Testis (tissue), 3 donors: Measurements from ENCODE around the gene PTPN7. TPM values are rescaled to one million over a fixed set of nuclear protein-coding genes. Genes with fewer than 3 reads are reported as not detected.
A peak's percentile ranks its signal among the peaks of the same experiment; 100 is the strongest.

Experiments used
- DNase-seq: peaks from one replicate; pipeline ENCODE4 v3.0.0-alpha.2; 2019
- H3K27ac ChIP-seq, 2 donors: fragments of 200-600 bp; sonication (generic); one replicate each; pipeline ENCODE4 v1.5.1; 2019
- H3K27me3 ChIP-seq: fragments of 200-600 bp; sonication (generic); one replicate; pipeline ENCODE4 v1.5.1; 2019
- H3K36me3 ChIP-seq: fragments of 200-600 bp; sonication (generic); one replicate; pipeline ENCODE4 v1.5.1; 2017; ENCODE audit warnings: low read depth; ENCODE audit errors: missing control alignments
- H3K4me1 ChIP-seq: fragments of 200-600 bp; sonication (generic); one replicate; pipeline ENCODE4 v1.5.1; 2019
- H3K4me3 ChIP-seq, 2 donors: fragments of 200-600 bp; sonication (generic); one replicate each; pipeline ENCODE4 v1.5.1; 2017 to 2019
- H3K9me3 ChIP-seq: fragments of 200-600 bp; sonication (generic); one replicate; pipeline ENCODE4 v1.5.1; 2017
- POLR2A ChIP-seq: fragments of 450-650 bp; IDR thresholded peaks from one replicate; pipeline ENCODE4 v1.6.1; 2017; ENCODE audit warnings: antibody characterized with exemption, mild to moderate bottlenecking, moderate library complexity
- WGBS, 2 donors: methylation state at CpG; one replicate each; pipeline ENCODE4 v1.1.5; 2018; 5-methylcytosine and 5-hydroxymethylcytosine counted together
- intact Hi-C: fragments of 100-400 bp; cut with DNase I; formaldehyde crosslinking; loops from one replicate; pipeline ENCODE4 v1.15.1; 2023; ENCODE audit warnings: low total_unique reads
- polyA plus RNA-seq: library from polyadenylated mRNA; stranded (reverse); fragments of 350-450 nt; fragmentation: Illumina TruSeq; extraction: RNeasy Lipid Tissue Mini Kit (QIAGEN cat#74804); gene quantifications from one replicate; pipeline ENCODE4 v1.2.3, GENCODE V29; 2014; ENCODE audit warnings: low read depth, low replicate concordance; ENCODE audit not compliant: insufficient read depth
- total RNA-seq, 2 donors: library from RNA; depleted of rRNA; stranded (reverse); fragments of >200 nt; gene quantifications; one replicate each; pipeline ENCODE4 v1.2.3, GENCODE V29; 2016
- TF ChIP-seq, protein P1 (sequence below), 3 experiments: fragments of 450-650 bp in 2 of 3; fragments of 200-600 bp in 1 of 3; sonication (generic) in 1 of 3; IDR thresholded peaks; one replicate each; pipeline ENCODE4 v1.5.1; 2016 to 2019; ENCODE audit warnings: antibody characterized with exemption in 3 of 3, mild to moderate bottlenecking in 2 of 3, moderate library complexity in 1 of 3

The PTPN7 gene
- total and polyA plus RNA-seq, 3 donors from 2014 or later: 43.0 to 119 (median 84.1) TPM

GRCh38 chr1:202162047-202162417 is 1.6 kb upstream of the PTPN7 start:
- no peaks in the 10 kb centered on the region for H3K36me3 ChIP-seq
- H3K4me1 ChIP-seq: peaks cover 89% of the 10 kb centered on the region
- 60 to 62% methylated on average over 2 to 4 of the region's 4 CpGs for WGBS, 2 donors
- intact Hi-C loops: no loop called here
- H3K9me3 ChIP-seq: no peaks in the 10 kb centered on the region
- TF ChIP-seq, protein P1, sequence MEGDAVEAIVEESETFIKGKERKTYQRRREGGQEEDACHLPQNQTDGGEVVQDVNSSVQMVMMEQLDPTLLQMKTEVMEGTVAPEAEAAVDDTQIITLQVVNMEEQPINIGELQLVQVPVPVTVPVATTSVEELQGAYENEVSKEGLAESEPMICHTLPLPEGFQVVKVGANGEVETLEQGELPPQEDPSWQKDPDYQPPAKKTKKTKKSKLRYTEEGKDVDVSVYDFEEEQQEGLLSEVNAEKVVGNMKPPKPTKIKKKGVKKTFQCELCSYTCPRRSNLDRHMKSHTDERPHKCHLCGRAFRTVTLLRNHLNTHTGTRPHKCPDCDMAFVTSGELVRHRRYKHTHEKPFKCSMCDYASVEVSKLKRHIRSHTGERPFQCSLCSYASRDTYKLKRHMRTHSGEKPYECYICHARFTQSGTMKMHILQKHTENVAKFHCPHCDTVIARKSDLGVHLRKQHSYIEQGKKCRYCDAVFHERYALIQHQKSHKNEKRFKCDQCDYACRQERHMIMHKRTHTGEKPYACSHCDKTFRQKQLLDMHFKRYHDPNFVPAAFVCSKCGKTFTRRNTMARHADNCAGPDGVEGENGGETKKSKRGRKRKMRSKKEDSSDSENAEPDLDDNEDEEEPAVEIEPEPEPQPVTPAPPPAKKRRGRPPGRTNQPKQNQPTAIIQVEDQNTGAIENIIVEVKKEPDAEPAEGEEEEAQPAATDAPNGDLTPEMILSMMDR (IDR thresholded peaks at IDR 0.05): no peak
- TF ChIP-seq POLR2A: no peak
- no peak overlapping the region for H3K4me3 ChIP-seq
- H3K27ac ChIP-seq: peak overlapping the region; percentile 60 to 87
- H3K27me3 ChIP-seq: no peaks in the 10 kb centered on the region
- no peak for DNase-seq

DNA sequence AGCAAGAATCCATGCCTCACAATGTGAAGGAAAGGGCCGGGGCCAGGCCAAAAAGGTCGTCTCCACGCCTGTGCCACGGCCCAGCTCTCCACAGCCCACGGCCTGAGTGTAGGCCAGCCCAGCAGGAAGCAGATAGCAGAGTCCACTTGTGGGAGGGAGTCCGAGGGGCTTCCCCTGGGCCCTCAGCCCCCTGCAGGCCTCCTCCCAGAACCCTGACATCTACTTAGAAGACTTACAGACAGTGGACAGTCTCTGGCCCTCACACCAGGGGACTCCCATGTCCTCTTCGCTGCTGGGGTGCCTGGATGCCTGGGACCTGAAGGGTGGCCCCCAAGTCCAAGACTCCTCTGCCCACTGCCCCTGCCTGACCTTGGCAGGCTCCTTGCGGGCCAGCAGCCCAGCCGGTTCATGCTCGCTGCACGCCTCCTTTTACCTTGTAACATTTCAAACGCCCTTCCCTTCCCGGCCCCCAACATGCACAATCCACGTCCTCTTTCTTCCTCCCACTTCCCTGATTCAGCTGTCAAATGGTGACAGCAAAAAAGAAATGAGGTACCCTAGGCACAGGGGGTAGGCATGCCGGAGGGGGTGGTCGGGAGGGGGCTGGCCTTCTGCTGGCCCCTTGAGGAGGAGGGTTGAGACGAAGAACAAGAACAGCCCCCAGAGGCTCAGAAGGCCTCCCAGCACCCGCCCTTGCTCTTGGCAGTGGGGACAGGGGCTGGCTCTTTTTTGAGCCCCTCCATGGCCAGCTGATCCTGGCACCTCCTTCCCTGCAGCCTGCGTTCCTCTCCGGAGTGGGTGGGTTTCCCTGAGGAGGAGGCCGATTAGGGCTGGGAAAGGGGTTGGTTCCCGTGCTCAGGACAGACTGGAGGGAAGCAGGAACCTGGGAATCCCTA is 997 bp upstream of the PTPN7 start:
- peak overlapping the region; percentile 60 to 87 for H3K27ac ChIP-seq
- no peak overlapping the region for H3K4me3 ChIP-seq
- WGBS, 2 donors: 45 to 65% methylated on average over 21 to 22 of the region's 22 CpGs
- H3K36me3 ChIP-seq: no peaks in the 10 kb centered on the region
- intact Hi-C loops: no loop called here
- no peak for TF ChIP-seq POLR2A
- TF ChIP-seq, protein P1 (IDR thresholded peaks at IDR 0.05): no peak
- H3K9me3 ChIP-seq: no peaks in the 10 kb centered on the region
- DNase-seq: peak; percentile 73
- peaks cover 87% of the 10 kb centered on the region for H3K4me1 ChIP-seq
- H3K27me3 ChIP-seq: no peaks in the 10 kb centered on the region

GRCh38 chr1:202159534-202160371 is 649 bp downstream of the PTPN7 start:
- no peaks in the 10 kb centered on the region for H3K27me3 ChIP-seq
- H3K27ac ChIP-seq: peak overlapping the region; percentile 60 to 87
- DNase-seq: peak; percentile 56
- 45 to 82% methylated on average over 15 to 16 of the region's 16 CpGs for WGBS, 2 donors
- intact Hi-C loops: no loop called here
- TF ChIP-seq POLR2A: no peak
- TF ChIP-seq, protein P1 (IDR thresholded peaks at IDR 0.05): no peak
- H3K36me3 ChIP-seq: no peaks in the 10 kb centered on the region
- H3K4me3 ChIP-seq: peak overlapping the region in 1 of 2 donors; percentile 49
- peaks cover 81% of the 10 kb centered on the region for H3K4me1 ChIP-seq
- no peaks in the 10 kb centered on the region for H3K9me3 ChIP-seq

DNA sequence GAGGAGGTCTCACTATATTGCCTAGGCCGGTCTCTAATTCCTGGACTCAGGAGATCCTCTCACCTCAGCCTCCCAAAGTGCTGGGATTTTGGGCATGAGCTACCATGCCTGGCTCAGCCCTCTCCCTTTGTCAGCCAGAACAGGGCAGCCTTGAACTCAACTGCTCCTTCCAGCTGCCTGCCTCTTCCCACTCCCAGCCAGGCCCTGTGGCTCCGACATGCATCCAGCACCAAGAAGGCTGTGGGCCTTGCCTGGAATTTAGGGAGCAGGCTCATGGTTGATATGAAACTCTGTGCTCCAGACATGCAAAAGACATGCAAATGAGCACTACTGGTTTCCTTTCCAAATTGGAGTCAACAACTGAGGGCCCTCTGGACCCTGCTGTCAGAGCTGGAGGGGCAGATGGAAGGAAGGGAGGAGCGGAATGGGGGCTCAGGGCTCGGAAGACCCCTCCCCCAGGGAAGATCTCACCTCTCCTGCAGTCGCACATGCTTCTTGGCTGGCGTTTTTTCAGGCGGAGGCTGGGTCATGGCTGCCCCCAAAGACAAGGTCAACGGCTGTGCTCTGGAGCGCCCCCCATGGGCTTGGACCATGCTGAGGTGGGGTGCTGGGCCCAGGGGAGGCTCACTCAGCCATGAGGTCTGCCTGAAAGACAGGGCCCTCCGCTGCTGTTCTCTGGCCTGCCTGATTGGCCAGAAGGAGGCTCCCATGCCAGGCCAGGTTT is 1.4 kb downstream of the PTPN7 start:
- DNase-seq: peak; percentile 60
- Histone ChIP-seq H3K36me3 (no peaks in the 10 kb centered on the region), H3K27me3 (no peaks in the 10 kb centered on the region), H3K4me1 (peaks cover 74% of the 10 kb centered on the region), H3K9me3 (no peaks in the 10 kb centered on the region), H3K4me3 (peak overlapping the region in 1 of 2 donors; percentile 49), H3K27ac (peak overlapping the region; percentile 60 to 87)
- 51 to 53% methylated on average over 4 to 10 of the region's 10 CpGs for WGBS, 2 donors
- TF ChIP-seq POLR2A: no peak
- TF ChIP-seq, protein P1 (IDR thresholded peaks at IDR 0.05): peak in 1 of 3 experiments; percentile 12
- intact Hi-C loops: no loop called here
